GM15510 (cell line): ENCODE results near the gene RRP15.

ENCODE experiments used
- POLR2A ChIP-seq: IDR thresholded peaks from 3 replicates; pipeline ENCODE4 v1.6.1; 2011; ENCODE audit warnings: borderline replicate concordance; ENCODE audit not compliant: insufficient read length; ENCODE audit errors: extremely low read depth

RRP15 gene

DNA sequence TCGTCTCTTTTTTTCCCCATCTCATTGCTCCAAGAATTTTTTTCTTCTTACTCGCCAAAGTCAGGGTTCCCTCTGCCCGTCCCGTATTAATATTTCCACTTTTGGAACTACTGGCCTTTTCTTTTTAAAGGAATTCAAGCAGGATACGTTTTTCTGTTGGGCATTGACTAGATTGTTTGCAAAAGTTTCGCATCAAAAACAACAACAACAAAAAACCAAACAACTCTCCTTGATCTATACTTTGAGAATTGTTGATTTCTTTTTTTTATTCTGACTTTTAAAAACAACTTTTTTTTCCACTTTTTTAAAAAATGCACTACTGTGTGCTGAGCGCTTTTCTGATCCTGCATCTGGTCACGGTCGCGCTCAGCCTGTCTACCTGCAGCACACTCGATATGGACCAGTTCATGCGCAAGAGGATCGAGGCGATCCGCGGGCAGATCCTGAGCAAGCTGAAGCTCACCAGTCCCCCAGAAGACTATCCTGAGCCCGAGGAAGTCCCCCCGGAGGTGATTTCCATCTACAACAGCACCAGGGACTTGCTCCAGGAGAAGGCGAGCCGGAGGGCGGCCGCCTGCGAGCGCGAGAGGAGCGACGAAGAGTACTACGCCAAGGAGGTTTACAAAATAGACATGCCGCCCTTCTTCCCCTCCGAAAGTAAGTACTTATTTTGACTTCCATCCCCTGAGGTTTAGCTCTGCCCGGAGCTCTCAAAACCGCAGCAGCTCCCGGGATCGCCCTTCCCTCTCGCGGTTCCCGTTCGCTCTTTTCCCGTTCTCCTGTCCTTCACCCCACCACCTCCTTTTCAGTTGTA is 61.5 kb downstream of the RRP15 start:
- no peak for TF ChIP-seq POLR2A

- TF ChIP-seq POLR2A, result no peak
These were observed 62.2 kb downstream of the RRP15 start for GRCh38 chr1:218347336-218347722.

- no peak for TF ChIP-seq POLR2A
These were observed 62.9 kb downstream of the RRP15 start for GRCh38 chr1:218347723-218348627.

DNA sequence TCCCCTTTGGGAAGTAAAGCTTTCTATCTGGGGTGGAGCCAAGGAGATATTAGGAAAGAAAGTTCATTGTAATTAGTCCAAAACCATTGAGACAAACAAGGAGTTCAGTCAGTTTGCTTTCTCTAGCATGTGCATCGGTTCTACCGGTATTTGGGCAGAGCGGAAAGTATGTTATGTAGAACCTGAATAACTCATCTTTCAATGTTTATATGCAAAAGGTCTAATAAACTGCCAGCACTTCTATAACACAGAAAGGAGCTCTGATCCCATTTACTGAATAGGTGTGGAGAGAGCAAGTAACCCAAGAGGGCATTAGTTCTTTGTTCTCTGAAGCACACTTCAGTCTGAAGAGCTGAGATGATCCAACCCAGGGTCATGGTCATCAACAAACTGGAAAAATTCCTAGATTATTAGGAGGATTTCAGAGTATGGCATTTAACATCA is 63.6 kb downstream of the RRP15 start:
- no peak for TF ChIP-seq POLR2A

GRCh38 chr1:218349348-218350034 is 64.4 kb downstream of the RRP15 start:
- TF ChIP-seq POLR2A, result no peak

DNA sequence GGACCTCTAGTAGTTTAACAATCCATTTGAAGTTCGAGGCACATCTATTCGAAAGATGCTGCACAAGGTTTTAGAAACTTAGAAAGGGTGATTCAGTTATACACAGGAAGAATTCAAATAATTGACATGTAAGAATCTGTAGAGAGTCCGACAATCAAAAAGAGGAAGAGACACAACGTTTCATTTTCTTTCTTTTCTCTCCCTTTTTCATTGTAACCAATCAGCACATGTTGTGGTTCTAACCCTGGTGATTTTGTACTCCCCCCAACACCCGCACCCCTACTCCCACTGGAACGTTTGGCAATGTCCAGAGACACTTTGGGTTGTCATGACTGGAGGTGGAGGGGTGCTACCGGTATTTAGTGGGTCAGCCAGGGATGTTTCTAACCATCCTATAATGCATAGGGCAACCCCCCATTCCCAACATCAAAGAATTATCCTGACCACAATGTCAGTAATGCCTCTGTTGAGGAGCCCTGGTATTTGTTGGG is 65.0 kb downstream of the RRP15 start:
- TF ChIP-seq POLR2A, result no peak

DNA sequence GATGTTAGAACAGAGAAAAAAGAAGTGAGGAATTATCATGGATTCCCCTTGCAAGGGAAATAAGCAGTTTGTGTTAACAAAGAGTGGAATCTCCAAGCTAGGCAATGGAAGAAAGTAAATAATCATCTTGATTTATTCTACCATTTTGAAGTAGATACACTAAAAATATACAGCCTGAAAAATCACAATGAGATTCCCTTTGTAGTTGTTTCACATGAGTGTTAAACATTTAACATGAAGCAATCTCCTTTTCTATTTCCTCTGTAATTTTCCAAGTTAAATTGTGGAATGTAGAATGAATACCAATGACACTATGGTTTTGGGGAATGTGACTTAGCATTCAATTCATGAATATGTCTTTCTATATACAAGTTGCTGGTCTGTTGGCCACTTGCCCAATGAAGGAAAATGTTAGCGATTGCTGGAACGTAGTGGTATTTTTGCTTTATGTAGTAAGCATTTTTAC is 65.7 kb downstream of the RRP15 start:
- TF ChIP-seq POLR2A, result no peak

- TF ChIP-seq POLR2A, result no peak
These were observed 66.4 kb downstream of the RRP15 start for GRCh38 chr1:218351391-218352074.

DNA sequence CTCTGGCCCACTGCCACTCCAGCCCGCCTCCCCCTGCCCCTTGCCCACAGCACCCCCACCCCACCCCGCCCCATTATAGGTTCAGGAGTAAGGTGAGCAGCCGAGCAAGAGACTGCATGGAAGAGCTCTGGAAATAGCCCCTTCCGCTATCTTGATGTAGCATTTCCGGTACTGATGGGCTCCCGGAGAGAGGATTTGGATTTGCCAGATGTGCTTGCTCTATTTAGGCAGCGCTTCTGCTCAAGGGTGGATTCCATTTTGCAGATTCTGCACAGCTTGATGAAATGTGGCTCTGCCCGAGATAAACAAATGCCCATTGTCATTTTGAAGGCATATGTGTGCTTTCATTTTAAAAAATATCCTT is 67.0 kb downstream of the RRP15 start:
- TF ChIP-seq POLR2A, result no peak

DNA sequence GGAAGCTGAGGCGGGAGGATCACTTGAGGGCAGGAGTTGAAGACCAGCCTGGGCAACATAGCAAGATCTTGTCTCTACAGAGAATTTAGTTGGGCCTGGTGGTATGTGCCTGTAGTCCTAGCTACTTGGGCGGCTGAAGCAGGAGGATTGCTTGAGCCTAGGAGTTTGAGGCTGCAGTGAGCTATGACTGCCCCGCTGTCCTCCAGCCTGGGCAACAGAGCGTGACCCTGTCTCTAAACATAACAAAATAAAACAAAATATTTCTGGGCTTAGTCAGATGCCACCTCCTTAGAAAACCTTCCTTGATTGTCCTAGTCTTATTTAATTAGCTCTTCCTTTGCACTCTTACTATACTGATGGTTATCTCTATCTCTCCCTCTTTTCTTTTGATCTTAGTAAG is 68.6 kb downstream of the RRP15 start:
- no peak for TF ChIP-seq POLR2A

DNA sequence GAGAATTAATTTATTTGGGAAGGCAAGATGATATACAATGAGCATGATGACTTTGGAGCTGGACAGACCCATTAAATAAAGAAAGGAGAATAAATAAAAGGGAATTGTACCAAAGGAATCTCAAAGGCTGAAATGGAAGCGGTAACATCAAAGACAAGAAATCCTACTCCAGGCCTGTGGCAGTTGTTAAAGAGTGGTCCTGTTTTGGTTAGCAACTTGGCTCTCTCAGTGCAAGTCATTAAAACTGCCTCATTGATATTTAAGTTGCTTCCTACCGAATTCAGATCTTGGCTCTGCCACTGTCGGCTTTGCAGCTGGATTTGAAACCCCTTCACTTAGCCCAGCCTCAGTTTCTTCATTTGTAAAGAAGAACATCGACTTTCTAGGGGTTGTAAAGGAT is 70.2 kb downstream of the RRP15 start:
- TF ChIP-seq POLR2A, result no peak

GRCh38 chr1:218357211-218357892 is 72.3 kb downstream of the RRP15 start:
- TF ChIP-seq POLR2A, result no peak

- TF ChIP-seq POLR2A, result no peak
These were observed 72.8 kb downstream of the RRP15 start for GRCh38 chr1:218357893-218358232.

DNA sequence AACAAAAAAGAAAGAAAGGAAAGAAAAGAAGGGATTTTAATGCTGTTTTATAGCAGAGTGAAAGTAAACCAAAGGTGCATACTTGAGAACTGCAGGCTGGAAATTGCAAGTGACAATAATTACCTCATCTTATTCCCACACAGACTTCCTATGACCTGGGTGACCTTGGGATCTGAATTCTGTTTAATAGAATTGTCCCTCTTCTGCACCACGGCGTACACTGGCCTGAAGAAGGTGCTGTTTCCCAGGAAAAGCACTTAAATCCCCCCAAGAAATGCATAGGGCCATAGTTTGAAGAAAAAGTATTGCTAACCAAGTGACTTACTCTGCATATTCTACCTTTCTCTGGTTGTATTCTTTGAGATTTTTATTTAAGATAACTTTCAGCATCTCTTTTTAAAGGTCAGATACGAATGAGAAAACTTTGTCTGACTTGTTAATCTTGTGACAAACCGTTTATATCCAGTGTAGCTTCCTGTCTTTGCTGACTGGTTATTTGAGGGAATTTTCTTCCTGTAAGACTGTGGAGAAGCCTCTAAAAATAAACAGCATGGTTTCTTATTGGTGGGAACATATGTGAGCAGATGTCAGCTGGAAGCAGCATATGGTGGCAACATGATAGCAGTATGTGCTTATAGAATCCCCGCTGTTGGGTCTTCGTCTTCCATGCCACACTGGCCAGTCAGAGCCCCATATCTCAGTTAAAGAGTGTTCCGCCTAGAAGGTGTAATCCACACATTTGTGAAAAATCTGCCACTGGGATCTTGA is 76.4 kb downstream of the RRP15 start:
- no peak for TF ChIP-seq POLR2A
